PFSK-1 (cell line): ENCODE data around the gene AGBL5.

Source experiments
- POLR2AphosphoS5 ChIP-seq: IDR thresholded peaks from 2 replicates; pipeline ENCODE4 v1.6.1; 2012; ENCODE audit warnings: low read depth, mild to moderate bottlenecking, control low read depth, low read length, moderate library complexity
- REST ChIP-seq, 2 experiments: IDR thresholded peaks; 2 replicates each; pipeline versions ENCODE4 v1.6.1 to v1.8.0; 2011 to 2012; ENCODE audit warnings: low read depth in 2 of 2, low read length in 2 of 2, control low read depth in 1 of 2, inconsistent platforms in 1 of 2, mild to moderate bottlenecking in 1 of 2, moderate library complexity in 1 of 2; ENCODE audit not compliant: insufficient read depth in 1 of 2

- no peak for TF ChIP-seq REST (IDR thresholded peaks at IDR 0.05; ENCODE audit: insufficient read depth in 1 of 2, low read depth in 2 of 2, low read length in 2 of 2)
- TF ChIP-seq POLR2AphosphoS5, result no peak
Measured at GRCh38 chr2:27092696-27093429, 41.4 kb downstream of the AGBL5 start.
